ENCODE results near the gene NOTO.

Gene NOTO

GRCh38 chr2:73172963-73173362 lies 29.4 kb upstream of the NOTO start:
- no peak for TF ChIP-seq CTCF (IDR thresholded peaks at IDR 0.05; ENCODE audit: borderline replicate concordance, insufficient read depth, low read depth, low read length)
- no peak overlapping the region for H3K4me3 ChIP-seq (ENCODE audit: low read depth, low read length)

- no peak for TF ChIP-seq CTCF (IDR thresholded peaks at IDR 0.05; ENCODE audit: borderline replicate concordance, insufficient read depth, low read depth, low read length)
- no peak overlapping the region for H3K4me3 ChIP-seq (ENCODE audit: low read depth, low read length)
These were observed 28.6 kb upstream of the NOTO start for GRCh38 chr2:73173781-73174180.

GRCh38 chr2:73174244-73174643 lies 28.1 kb upstream of the NOTO start:
- H3K4me3 ChIP-seq (ENCODE audit: low read depth, low read length), result no peak overlapping the region
- no peak for TF ChIP-seq CTCF (IDR thresholded peaks at IDR 0.05; ENCODE audit: borderline replicate concordance, insufficient read depth, low read depth, low read length)

- H3K4me3 ChIP-seq (ENCODE audit: low read depth, low read length), result no peak overlapping the region
- no peak for TF ChIP-seq CTCF (IDR thresholded peaks at IDR 0.05; ENCODE audit: borderline replicate concordance, insufficient read depth, low read depth, low read length)
These were observed 27.3 kb upstream of the NOTO start for GRCh38 chr2:73174941-73175662.

GRCh38 chr2:73175663-73176204 lies 26.6 kb upstream of the NOTO start:
- no peak for TF ChIP-seq CTCF (IDR thresholded peaks at IDR 0.05; ENCODE audit: borderline replicate concordance, insufficient read depth, low read depth, low read length)
- H3K4me3 ChIP-seq (ENCODE audit: low read depth, low read length), result no peak overlapping the region

GRCh38 chr2:73176205-73176880 lies 26.0 kb upstream of the NOTO start:
- no peak overlapping the region for H3K4me3 ChIP-seq (ENCODE audit: low read depth, low read length)
- 0 out of 2 replicates have a peak, but pooled peaks have one; percentile 16 for TF ChIP-seq CTCF (IDR thresholded peaks at IDR 0.05; ENCODE audit: borderline replicate concordance, insufficient read depth, low read depth, low read length)

All from GM12875 (cell line).